Eye (tissue), 1 donor: Measurements from ENCODE around the gene BAG1.
A peak's percentile ranks its signal among the peaks of the same experiment; 100 is the strongest.

Experiments used
- DNase-seq: peaks from one replicate; pipeline ENCODE4 v3.0.0-alpha.2; 2015

The BAG1 gene

GRCh38 chr9:33241298-33241697 is 23.2 kb downstream of the BAG1 start:
- no peak for DNase-seq

GRCh38 chr9:33239921-33240320 is 24.6 kb downstream of the BAG1 start, which contains the start of gene SPINK4:
TSS of gene SPINK4 (plus strand) at chr9:33240167. CDS start at chr9:33240209, 42 bp downstream.
- DNase-seq = no peak

GRCh38 chr9:33236571-33236970 is 27.9 kb downstream of the BAG1 start:
- no peak for DNase-seq

GRCh38 chr9:33234511-33235467 is 29.7 kb downstream of the BAG1 start:
- no peak for DNase-seq

- no peak for DNase-seq
These were observed 30.7 kb downstream of the BAG1 start for GRCh38 chr9:33233626-33234342.

- no peak for DNase-seq
These were observed 31.7 kb downstream of the BAG1 start for GRCh38 chr9:33232815-33233214.

GRCh38 chr9:33231623-33231942 is 32.9 kb downstream of the BAG1 start:
- DNase-seq = no peak

GRCh38 chr9:33230756-33231622 is 33.5 kb downstream of the BAG1 start:
- no peak for DNase-seq

- no peak for DNase-seq
These were observed 35.0 kb downstream of the BAG1 start for GRCh38 chr9:33229359-33230114.

- DNase-seq = no peak
These were observed 35.9 kb downstream of the BAG1 start for GRCh38 chr9:33228606-33229005.

- no peak for DNase-seq
These were observed 36.8 kb downstream of the BAG1 start for GRCh38 chr9:33227741-33228140.

GRCh38 chr9:33227008-33227398 is 37.5 kb downstream of the BAG1 start:
- no peak for DNase-seq

GRCh38 chr9:33225319-33226147 is 39.0 kb downstream of the BAG1 start:
- peak; percentile 89 for DNase-seq

GRCh38 chr9:33223696-33224095 is 40.8 kb downstream of the BAG1 start:
- DNase-seq = no peak

- DNase-seq = no peak
These were observed 42.5 kb downstream of the BAG1 start for GRCh38 chr9:33222031-33222430.

GRCh38 chr9:33221568-33221884 is 43.0 kb downstream of the BAG1 start:
- no peak for DNase-seq

- DNase-seq = no peak
These were observed 43.6 kb downstream of the BAG1 start for GRCh38 chr9:33220681-33221567.

- no peak for DNase-seq
These were observed 52.7 kb downstream of the BAG1 start for GRCh38 chr9:33211695-33212393.

- no peak for DNase-seq
These were observed 54.3 kb downstream of the BAG1 start for GRCh38 chr9:33210006-33210715.
